ENCODE results near the gene AQP2. TPM values are rescaled to one million over a fixed set of nuclear protein-coding genes. Genes with fewer than 3 reads are reported as not detected.

AQP2 gene
- total and polyA plus RNA-seq, 2 experiments from 2014 or later = 0.07 TPM; not detected in 1

- peaks cover 30% of the 10 kb centered on the region for H3K4me1 Mint-ChIP-seq
- no peak overlapping the region for H3K4me2 ChIP-seq
- H3K36me3 Mint-ChIP-seq (ENCODE audit: low read depth) = no peaks in the 10 kb centered on the region
- no peak overlapping the region for H3K27ac ChIP-seq (ENCODE audit: low read depth)
- H3K4me1 ChIP-seq (ENCODE audit: insufficient read depth) = peaks cover 13% of the 10 kb centered on the region
- H3K9me3 Mint-ChIP-seq = no peaks in the 10 kb centered on the region
- no peaks in the 10 kb centered on the region for H3K36me3 ChIP-seq (ENCODE audit: insufficient read depth)
- no peaks in the 10 kb centered on the region for H3K79me2 ChIP-seq (replicated peaks; ENCODE audit: insufficient read depth)
- no peaks in the 10 kb centered on the region for H3F3A ChIP-seq (replicated peaks; ENCODE audit: low read depth)
- ATAC-seq (no peak; the same call in 2 of the 3 replicates), DNase-seq (ENCODE audit: low spot score) (no peak)
- H4K20me1 ChIP-seq (replicated peaks; ENCODE audit: insufficient read depth) = no peaks in the 10 kb centered on the region
- no peaks in the 10 kb centered on the region for H3K9me2 ChIP-seq (ENCODE audit: insufficient read depth)
- H2AFZ ChIP-seq = no peak overlapping the region
- H3K4me3 Mint-ChIP-seq = no peak overlapping the region
- no peak overlapping the region for H3K4me3 ChIP-seq
- TF ChIP-seq ZNF114 (CRISPR knock-in tag; IDR thresholded peaks at IDR 0.05) = no peak
- TF ChIP-seq NANOG (IDR thresholded peaks at IDR 0.05; ENCODE audit: borderline replicate concordance) = no peak
- TF ChIP-seq CTCF (conservative IDR thresholded peaks at IDR 0.05; ENCODE audit: low read depth in 2 of 2) = no peak
- no peak for TF ChIP-seq EZH2phosphoT487 (IDR thresholded peaks at IDR 0.05; ENCODE audit: unreplicated experiment)
- TF ChIP-seq EZH2 (IDR thresholded peaks at IDR 0.05; ENCODE audit: low read depth, unreplicated experiment) = no peak
- no peak for TF ChIP-seq ZNF462 (CRISPR knock-in tag; IDR thresholded peaks at IDR 0.05)
- TF ChIP-seq JUNB (IDR thresholded peaks at IDR 0.05; ENCODE audit: unreplicated experiment) = no peak
- no peak for TF ChIP-seq ZNF331 (CRISPR knock-in tag; IDR thresholded peaks at IDR 0.05; ENCODE audit: low read depth)
- TF ChIP-seq CREB1 (CRISPR knock-in tag; IDR thresholded peaks at IDR 0.05; ENCODE audit: low read depth) = no peak
- no peak for TF ChIP-seq ETS1 (IDR thresholded peaks at IDR 0.05)
- no peak for TF ChIP-seq REST (IDR thresholded peaks at IDR 0.05; ENCODE audit: unreplicated experiment)
- TF ChIP-seq POLR2AphosphoS5 (IDR thresholded peaks at IDR 0.05; ENCODE audit: low read depth) = no peak
- no peak for TF ChIP-seq STAT1 (IDR thresholded peaks at IDR 0.05; ENCODE audit: unreplicated experiment)
- no peaks in the 10 kb centered on the region for H3K27me3 ChIP-seq (ENCODE audit: insufficient read depth)
- no peak overlapping the region for H3K27ac Mint-ChIP-seq
- H3K27me3 Mint-ChIP-seq (ENCODE audit: insufficient read depth, low read depth, poor library complexity) = peaks cover 7% of the 10 kb centered on the region
Observed at GRCh38 chr12:49979016-49979586, 28.6 kb downstream of the AQP2 start.

All from GM23338 (cell line).